Peyer's patch (tissue), 4 donors: ENCODE results near the gene TC2N. TPM values are rescaled to one million over a fixed set of nuclear protein-coding genes. Genes with fewer than 3 reads are reported as not detected.
"Not testable (repeated sequence)": the region's sequence is repeated elsewhere in the genome, so short reads cannot be mapped to it uniquely, and the experiment has no call there.

Experiments used
- DNase-seq, 3 donors: peaks; one replicate each; pipeline ENCODE4 v3.0.0-alpha.2; 2017 to 2019
- H3K27ac ChIP-seq, 4 donors: fragments of 200-600 bp; sonication (generic); one replicate each; pipeline ENCODE4 v1.5.1; 2016 to 2019
- H3K27me3 ChIP-seq, 2 donors: fragments of 200-600 bp; sonication (generic); one replicate each; pipeline ENCODE4 v1.5.1; 2019
- H3K36me3 ChIP-seq, 3 donors: fragments of 200-600 bp; sonication (generic); one replicate each; pipeline ENCODE4 v1.5.1; 2016 to 2019
- H3K4me1 ChIP-seq, 4 donors: fragments of 200-600 bp; sonication (generic); one replicate each; pipeline ENCODE4 v1.5.1; 2016 to 2019
- H3K4me3 ChIP-seq, 4 donors: fragments of 200-600 bp; sonication (generic); 1 replicate in 3 of 4; 2 replicates in 1 of 4; pipeline ENCODE4 v1.5.1; 2016 to 2019; ENCODE audit warnings: mild to moderate bottlenecking in 1 of 4
- H3K9me3 ChIP-seq, 4 donors: fragments of 200-600 bp; sonication (generic); one replicate each; pipeline ENCODE4 v1.5.1; 2016 to 2019; ENCODE audit warnings: mild to moderate bottlenecking in 1 of 4
- POLR2A ChIP-seq, 2 donors: fragments of 450-650 bp; IDR thresholded peaks; one replicate each; pipeline ENCODE4 v1.5.1; 2017; ENCODE audit warnings: antibody characterized with exemption in 2 of 2, mild to moderate bottlenecking in 2 of 2, moderate library complexity in 2 of 2
- total RNA-seq, 4 donors: library from RNA; depleted of rRNA; stranded (reverse); fragments of >200 nt; gene quantifications; one replicate each; pipeline ENCODE4 v1.1.0, GENCODE V29; 2016
- TF ChIP-seq, protein P1 (sequence below), 6 experiments: fragments of 450-650 bp in 4 of 6; fragments of 200-600 bp in 2 of 6; sonication (generic) in 1 of 6; IDR thresholded peaks; one replicate each; pipeline ENCODE4 v1.5.1; 2017 to 2019; ENCODE audit warnings: antibody characterized with exemption in 6 of 6, mild to moderate bottlenecking in 3 of 6, moderate library complexity in 1 of 6

TC2N gene
- total RNA-seq, 4 donors from 2014 or later: 35.2 to 59.4 (median 50.9) TPM

DNA sequence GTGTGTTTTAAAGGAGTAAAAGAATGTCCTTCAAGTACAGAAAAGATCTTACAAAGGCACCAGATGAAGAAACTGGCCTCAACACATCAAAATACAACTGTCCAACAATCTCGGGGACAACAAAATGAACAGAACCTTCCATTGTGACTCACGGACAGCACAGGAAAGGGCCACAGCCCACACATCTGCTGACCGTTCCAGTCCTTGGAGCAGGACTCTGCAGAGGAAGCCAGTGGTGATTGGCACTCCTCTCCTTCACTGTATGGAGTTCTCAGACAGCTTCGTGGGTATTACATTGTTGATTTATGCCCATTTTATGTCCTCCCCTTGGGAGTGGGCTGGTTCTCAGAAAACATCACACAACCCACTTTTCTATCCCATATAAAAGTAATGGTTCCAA lies 32.5 kb upstream of the TC2N start:
- Histone ChIP-seq H3K27me3 (no peaks in the 10 kb centered on the region), H3K36me3 (no peaks in the 10 kb centered on the region), H3K4me1 (no peaks in the 10 kb centered on the region), H3K4me3 (no peak overlapping the region), H3K9me3 (no peaks in the 10 kb centered on the region), H3K27ac (no peak overlapping the region)
- no peak for DNase-seq
- TF ChIP-seq, protein P1, sequence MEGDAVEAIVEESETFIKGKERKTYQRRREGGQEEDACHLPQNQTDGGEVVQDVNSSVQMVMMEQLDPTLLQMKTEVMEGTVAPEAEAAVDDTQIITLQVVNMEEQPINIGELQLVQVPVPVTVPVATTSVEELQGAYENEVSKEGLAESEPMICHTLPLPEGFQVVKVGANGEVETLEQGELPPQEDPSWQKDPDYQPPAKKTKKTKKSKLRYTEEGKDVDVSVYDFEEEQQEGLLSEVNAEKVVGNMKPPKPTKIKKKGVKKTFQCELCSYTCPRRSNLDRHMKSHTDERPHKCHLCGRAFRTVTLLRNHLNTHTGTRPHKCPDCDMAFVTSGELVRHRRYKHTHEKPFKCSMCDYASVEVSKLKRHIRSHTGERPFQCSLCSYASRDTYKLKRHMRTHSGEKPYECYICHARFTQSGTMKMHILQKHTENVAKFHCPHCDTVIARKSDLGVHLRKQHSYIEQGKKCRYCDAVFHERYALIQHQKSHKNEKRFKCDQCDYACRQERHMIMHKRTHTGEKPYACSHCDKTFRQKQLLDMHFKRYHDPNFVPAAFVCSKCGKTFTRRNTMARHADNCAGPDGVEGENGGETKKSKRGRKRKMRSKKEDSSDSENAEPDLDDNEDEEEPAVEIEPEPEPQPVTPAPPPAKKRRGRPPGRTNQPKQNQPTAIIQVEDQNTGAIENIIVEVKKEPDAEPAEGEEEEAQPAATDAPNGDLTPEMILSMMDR (IDR thresholded peaks at IDR 0.05): no peak
- TF ChIP-seq POLR2A (IDR thresholded peaks at IDR 0.05): no peak

DNA sequence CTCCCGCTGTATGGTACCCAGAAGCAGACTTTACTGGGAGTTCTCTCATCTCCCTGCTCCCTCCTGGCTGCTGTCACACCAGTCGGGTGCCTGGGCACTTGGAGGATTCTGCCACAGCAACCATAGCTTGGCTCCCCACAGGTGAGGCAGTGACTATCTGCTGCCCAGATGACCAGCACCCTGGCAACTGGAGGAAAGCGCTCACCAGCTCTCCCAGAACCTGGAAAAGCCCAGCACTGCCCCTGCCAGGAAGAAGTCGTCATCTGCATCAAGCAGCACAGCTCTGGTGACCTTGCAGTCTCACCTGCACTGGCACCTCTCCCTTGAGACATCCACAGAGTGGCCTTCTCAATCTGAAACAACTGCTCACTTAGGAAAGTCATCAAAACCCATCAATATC lies 31.9 kb upstream of the TC2N start:
- Histone ChIP-seq H3K4me1 (no peaks in the 10 kb centered on the region), H3K4me3 (no peak overlapping the region), H3K9me3 (no peaks in the 10 kb centered on the region), H3K27me3 (no peaks in the 10 kb centered on the region), H3K27ac (no peak overlapping the region), H3K36me3 (no peaks in the 10 kb centered on the region)
- DNase-seq: no peak
- TF ChIP-seq POLR2A (IDR thresholded peaks at IDR 0.05): no peak
- TF ChIP-seq, protein P1 (IDR thresholded peaks at IDR 0.05): no peak

- Histone ChIP-seq H3K4me3 (no peak overlapping the region), H3K9me3 (no peaks in the 10 kb centered on the region), H3K27me3 (no peaks in the 10 kb centered on the region), H3K36me3 (no peaks in the 10 kb centered on the region), H3K4me1 (no peaks in the 10 kb centered on the region), H3K27ac (no peak overlapping the region)
- DNase-seq: no peak
- TF ChIP-seq, protein P1 (IDR thresholded peaks at IDR 0.05): no peak
- no peak for TF ChIP-seq POLR2A (IDR thresholded peaks at IDR 0.05)
Measured at GRCh38 chr14:91898372-91898771, 31.0 kb upstream of the TC2N start.

DNA sequence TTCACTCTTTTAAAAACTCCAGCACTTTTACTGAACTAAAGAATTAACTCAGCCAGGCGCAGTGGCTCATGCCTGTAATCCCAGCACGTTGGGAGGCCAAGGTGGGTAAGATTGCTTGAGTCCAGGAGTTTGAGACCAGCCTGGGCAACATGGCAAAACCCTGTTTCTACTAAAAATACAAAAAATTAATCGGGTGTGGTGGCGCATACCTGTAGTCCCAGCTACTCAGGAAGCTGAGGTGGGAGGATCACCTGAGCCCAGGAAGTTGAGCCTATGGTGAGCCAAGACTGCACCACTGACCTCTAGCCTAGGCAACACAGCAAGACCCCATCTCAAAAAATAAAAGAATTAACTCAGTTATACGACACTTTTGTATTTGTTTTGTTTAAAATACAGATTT lies 30.4 kb upstream of the TC2N start:
- not testable (repeated sequence) for H3K9me3 ChIP-seq, H3K36me3 ChIP-seq, H3K4me1 ChIP-seq, H3K27ac ChIP-seq, DNase-seq, H3K4me3 ChIP-seq, H3K27me3 ChIP-seq

DNA sequence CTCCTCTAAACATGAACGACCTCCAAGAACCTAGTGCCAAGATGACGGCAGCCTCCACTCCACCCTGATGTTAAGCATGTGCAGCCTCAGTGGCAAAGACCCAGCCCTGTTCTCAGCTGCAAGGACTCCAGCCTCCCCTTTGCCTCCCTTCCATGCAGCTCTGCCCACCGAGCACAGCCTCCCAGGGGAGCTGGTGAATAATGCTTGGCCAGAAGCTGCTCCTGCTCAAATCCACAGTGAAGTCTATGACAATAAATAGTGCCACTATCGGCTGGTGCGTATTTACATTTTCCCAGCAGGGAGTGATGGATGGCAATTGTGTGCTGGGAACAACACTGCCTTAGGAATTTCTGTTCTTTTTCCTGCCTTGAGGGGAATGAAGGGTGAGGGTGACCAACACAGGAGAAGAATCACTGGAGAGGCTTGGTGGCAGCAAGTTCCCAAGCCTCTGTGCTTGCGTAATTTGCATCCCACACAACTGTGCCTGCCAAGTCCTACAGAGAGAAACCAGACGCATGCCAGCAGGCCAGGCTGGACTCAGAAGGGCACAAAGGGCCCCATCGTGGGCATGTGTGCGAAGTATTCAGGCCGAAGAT lies 29.9 kb upstream of the TC2N start:
- no peak overlapping the region for H3K27ac ChIP-seq
- TF ChIP-seq POLR2A (IDR thresholded peaks at IDR 0.05): no peak
- TF ChIP-seq, protein P1 (IDR thresholded peaks at IDR 0.05): no peak

DNA sequence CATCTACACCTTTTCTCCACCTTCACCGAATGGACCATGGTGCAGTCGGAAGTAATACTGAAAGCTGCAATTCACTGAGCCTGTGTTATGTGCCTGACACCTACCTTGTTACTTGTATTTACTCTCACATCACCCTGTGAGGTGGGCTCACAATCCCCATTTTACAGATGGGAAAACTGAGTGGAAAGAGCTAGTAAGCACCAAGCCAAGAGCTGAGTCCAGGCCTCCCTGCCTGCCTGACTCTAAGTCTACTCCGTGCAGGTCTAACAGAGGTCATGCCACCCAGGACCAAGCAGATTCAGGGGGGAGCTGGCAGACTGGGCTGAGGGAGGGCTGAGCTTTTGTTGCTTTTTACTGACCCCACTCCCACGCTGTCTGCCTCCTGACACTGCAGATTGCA lies 29.1 kb upstream of the TC2N start:
- no peak for TF ChIP-seq POLR2A (IDR thresholded peaks at IDR 0.05)
- TF ChIP-seq, protein P1 (IDR thresholded peaks at IDR 0.05): no peak
- DNase-seq: no peak
- Histone ChIP-seq H3K27ac (no peak overlapping the region), H3K9me3 (no peaks in the 10 kb centered on the region), H3K36me3 (no peaks in the 10 kb centered on the region), H3K4me3 (no peak overlapping the region), H3K4me1 (no peaks in the 10 kb centered on the region), H3K27me3 (no peaks in the 10 kb centered on the region)

More for the DNA sequence above, 29.9 kb upstream of the TC2N start:
- Histone ChIP-seq H3K4me1 (no peaks in the 10 kb centered on the region), H3K36me3 (no peaks in the 10 kb centered on the region), H3K27me3 (no peaks in the 10 kb centered on the region), H3K4me3 (no peak overlapping the region), H3K9me3 (no peaks in the 10 kb centered on the region)
- DNase-seq: no peak
